Progenitor cell of endocrine pancreas (in vitro differentiated cells): ENCODE data around the gene SCN9A. TPM values are rescaled to one million over a fixed set of nuclear protein-coding genes. Genes with fewer than 3 reads are reported as not detected.

Experiments
- DNase-seq: peaks from one replicate; pipeline ENCODE4 v3.0.0; 2021; ENCODE audit warnings: low spot score; ENCODE audit not compliant: unreplicated experiment
- H3K27ac Mint-ChIP-seq: 2 replicates; pipeline ENCODE4 v1.8.0; 2021; ENCODE audit warnings: mild to moderate bottlenecking, moderate library complexity, mixed read lengths
- H3K27me3 Mint-ChIP-seq: 2 replicates; pipeline ENCODE4 v1.8.0; 2021; ENCODE audit warnings: mixed read lengths
- H3K36me3 Mint-ChIP-seq: 2 replicates; pipeline ENCODE4 v1.8.0; 2022; ENCODE audit warnings: mixed read lengths; ENCODE audit not compliant: insufficient read depth
- H3K4me1 Mint-ChIP-seq: 2 replicates; pipeline ENCODE4 v1.8.0; 2021; ENCODE audit warnings: low read depth, mixed read lengths
- H3K4me3 Mint-ChIP-seq: 2 replicates; pipeline ENCODE4 v1.8.0; 2021; ENCODE audit warnings: low read depth, mild to moderate bottlenecking, moderate library complexity, mixed read lengths
- H3K9me3 Mint-ChIP-seq: 2 replicates; pipeline ENCODE4 v1.8.0; 2021; ENCODE audit warnings: low read depth, mixed read lengths
- CTCF ChIP-seq: fragments of 200-600 bp; sonication (generic); IDR thresholded peaks from one replicate; pipeline ENCODE4 v1.5.0; 2021; ENCODE audit warnings: antibody characterized with exemption, mild to moderate bottlenecking; ENCODE audit not compliant: unreplicated experiment
- total RNA-seq: library from RNA; stranded (reverse); gene quantifications from 2 replicates; pipeline ENCODE4 v1.2.1, GENCODE V29; 2021

Gene SCN9A
- total RNA-seq, 1 donor from 2014 or later = 23.7 TPM

GRCh38 chr2:166344286-166345113 is 31.2 kb downstream of the SCN9A start:
- Mint-ChIP-seq H3K9me3 (peaks cover 3% of the 10 kb centered on the region), H3K27ac (no peak overlapping the region), H3K4me1 (peaks cover 3% of the 10 kb centered on the region), H3K27me3 (no peaks in the 10 kb centered on the region), H3K36me3 (no peaks in the 10 kb centered on the region), H3K4me3 (no peak overlapping the region)
- DNase-seq = no peak
- no peak for TF ChIP-seq CTCF

DNA sequence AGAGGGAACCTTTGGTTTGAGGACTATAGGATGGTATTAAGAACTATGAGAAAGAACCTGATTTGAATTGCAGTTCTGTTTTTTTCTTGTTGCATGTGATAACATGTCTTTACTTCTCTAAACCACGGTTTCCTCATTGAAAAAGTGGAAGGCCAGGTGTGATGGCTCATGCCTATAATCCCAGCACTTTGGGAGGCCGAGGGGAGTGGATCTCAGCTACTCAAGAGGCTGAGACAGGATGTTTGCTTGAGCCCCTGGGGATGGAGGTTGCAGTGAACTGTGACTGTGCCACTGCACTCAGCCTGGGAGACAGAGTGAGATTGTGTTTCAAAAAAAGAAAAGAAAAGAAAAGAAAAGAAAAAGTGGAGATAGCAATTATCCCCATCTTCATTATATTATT is 32.3 kb downstream of the SCN9A start:
- Mint-ChIP-seq H3K9me3 (no peaks in the 10 kb centered on the region), H3K4me1 (peaks cover 3% of the 10 kb centered on the region), H3K27me3 (no peaks in the 10 kb centered on the region), H3K27ac (no peak overlapping the region), H3K36me3 (no peaks in the 10 kb centered on the region), H3K4me3 (no peak overlapping the region)
- DNase-seq = no peak
- no peak for TF ChIP-seq CTCF

DNA sequence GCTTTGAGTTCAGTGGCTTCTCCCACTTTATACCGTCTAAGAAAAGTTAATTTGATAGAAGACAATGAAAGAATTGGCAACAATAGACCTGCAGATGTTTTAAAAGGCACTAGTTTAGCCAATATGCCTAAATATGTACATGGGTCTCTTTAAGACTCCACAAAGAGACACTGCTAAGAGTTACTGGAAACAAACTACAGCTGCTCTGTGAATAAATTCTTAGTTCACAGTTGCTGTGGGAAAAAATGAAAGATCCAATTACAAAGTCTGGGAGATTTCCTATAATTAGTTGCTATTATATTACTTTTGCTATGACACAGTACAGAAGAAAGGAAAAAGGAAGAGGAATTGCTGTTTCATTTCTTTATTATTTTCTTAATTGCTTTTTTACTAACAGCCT is 34.3 kb downstream of the SCN9A start:
- DNase-seq = no peak
- H3K4me3 Mint-ChIP-seq = no peak overlapping the region
- H3K27ac Mint-ChIP-seq = no peak overlapping the region
- TF ChIP-seq CTCF = no peak
- no peaks in the 10 kb centered on the region for H3K36me3 Mint-ChIP-seq
- no peaks in the 10 kb centered on the region for H3K27me3 Mint-ChIP-seq
- peaks cover 3% of the 10 kb centered on the region for H3K4me1 Mint-ChIP-seq
- H3K9me3 Mint-ChIP-seq = no peaks in the 10 kb centered on the region

GRCh38 chr2:166338831-166339339 is 36.9 kb downstream of the SCN9A start:
- H3K36me3 Mint-ChIP-seq = no peaks in the 10 kb centered on the region
- no peaks in the 10 kb centered on the region for H3K27me3 Mint-ChIP-seq
- no peaks in the 10 kb centered on the region for H3K9me3 Mint-ChIP-seq
- TF ChIP-seq CTCF = no peak
- no peak overlapping the region for H3K4me3 Mint-ChIP-seq
- H3K27ac Mint-ChIP-seq = no peak overlapping the region
- H3K4me1 Mint-ChIP-seq = no peaks in the 10 kb centered on the region
- DNase-seq = no peak

- H3K36me3 Mint-ChIP-seq = no peaks in the 10 kb centered on the region
- H3K27me3 Mint-ChIP-seq = no peaks in the 10 kb centered on the region
- no peaks in the 10 kb centered on the region for H3K9me3 Mint-ChIP-seq
- H3K4me1 Mint-ChIP-seq = peaks cover 4% of the 10 kb centered on the region
- H3K27ac Mint-ChIP-seq = no peak overlapping the region
- DNase-seq = no peak
- no peak for TF ChIP-seq CTCF
- H3K4me3 Mint-ChIP-seq = no peak overlapping the region
Observed at GRCh38 chr2:166337932-166338331, 37.8 kb downstream of the SCN9A start.
